Stimulated activated CD8-positive, alpha-beta memory T cell treated with anti-CD3 and anti-CD28 coated beads, Interleukin-15, amount 100 ng/mL, for 1 hour (primary cell): ENCODE data around the gene DGLUCY.
"Not testable (repeated sequence)": the region's sequence is repeated elsewhere in the genome, so short reads cannot be mapped to it uniquely, and the experiment has no call there.

Experiments used
- DNase-seq: peaks from one replicate; pipeline ENCODE4 v3.0.0-alpha.2; 2020; ENCODE audit warnings: low read depth

The DGLUCY gene

DNA sequence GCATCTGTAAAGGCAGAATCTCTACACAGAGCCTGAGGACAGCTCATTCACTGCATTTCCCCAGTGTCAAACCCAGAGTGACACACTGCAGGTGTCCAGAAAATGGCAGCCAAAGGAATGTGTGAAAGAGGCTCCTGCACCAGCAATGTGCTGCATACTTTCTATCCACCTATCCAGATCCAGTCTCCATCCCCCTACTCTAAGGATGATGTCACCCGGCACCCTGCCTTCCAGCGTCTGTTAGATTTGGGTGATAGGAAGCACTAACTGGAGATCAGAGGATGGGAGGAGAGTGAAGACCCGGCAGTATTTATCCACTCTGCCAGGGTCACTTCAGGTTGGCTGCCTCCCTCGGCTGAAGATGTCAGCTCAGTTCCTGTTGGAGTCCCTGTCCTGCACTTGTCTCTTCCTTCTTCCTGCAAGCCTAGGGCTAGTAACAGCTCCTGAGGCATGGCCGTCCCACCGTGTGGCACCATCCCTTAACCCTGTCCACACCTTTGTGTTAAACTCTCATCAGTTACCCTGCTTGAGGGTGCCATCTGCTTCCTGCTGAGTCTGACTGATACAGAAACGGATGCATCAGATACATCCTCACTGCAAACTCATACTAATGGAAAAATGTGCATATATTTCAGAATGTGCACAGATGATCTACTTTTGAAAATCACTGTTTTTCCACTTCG is 143.6 kb downstream of the DGLUCY start:
- DNase-seq, result no peak

DNA sequence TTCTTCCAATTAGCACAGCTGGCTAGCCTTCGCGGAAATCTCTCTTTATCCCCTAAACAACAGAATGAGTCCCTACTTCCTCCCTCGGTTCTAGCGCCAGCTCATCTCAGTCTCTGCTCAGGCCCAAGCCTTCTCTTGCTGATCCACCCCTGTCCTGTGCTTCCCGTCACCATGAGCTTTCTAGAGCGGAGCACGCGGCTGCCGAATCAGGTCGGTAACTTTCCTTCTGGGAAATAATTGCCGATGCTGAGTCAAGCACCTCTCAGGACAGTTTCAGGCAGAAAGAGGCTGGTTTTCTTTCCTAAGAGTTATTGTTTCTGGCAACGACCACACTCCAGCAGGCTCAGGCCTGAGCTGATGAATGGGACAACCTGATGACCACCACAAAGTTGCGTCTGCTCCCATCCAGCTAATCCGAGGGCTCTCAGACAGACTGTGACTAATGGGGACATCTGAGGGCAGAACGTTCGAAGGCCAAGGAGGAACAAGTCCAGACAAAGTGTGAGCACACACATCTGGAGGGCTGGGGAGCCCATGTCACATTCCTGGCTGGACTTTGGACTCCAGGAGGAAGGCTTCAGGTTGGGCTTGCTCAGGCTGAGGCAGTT is 144.2 kb downstream of the DGLUCY start:
- DNase-seq, result no peak

- no peak for DNase-seq
Measured at GRCh38 chr14:91258876-91259275, 145.0 kb downstream of the DGLUCY start.

- DNase-seq, result no peak
Measured at GRCh38 chr14:91261115-91261514, 147.2 kb downstream of the DGLUCY start.

- no peak for DNase-seq
Measured at GRCh38 chr14:91261986-91262549, 148.2 kb downstream of the DGLUCY start.

DNA sequence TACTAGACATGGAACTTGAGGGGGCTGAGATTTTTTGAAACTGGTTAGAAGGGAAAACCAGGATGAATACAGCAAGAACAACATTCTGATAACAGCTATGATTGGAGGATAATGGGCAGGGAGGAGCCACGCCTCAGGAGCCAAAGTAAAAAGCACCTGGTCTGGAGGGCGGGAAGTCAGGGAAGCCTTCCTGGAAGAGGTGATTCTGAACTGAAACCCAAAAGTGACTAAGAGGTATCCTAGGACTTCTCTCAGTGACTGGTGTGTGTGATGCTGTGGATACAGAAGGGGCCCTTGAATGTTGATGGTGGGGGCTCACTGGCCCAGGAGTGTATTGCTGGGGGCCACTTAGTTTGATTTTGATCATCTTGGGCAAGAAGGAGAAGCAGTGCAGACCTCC is 149.5 kb downstream of the DGLUCY start:
- DNase-seq, result no peak

GRCh38 chr14:91264151-91265150 is 150.6 kb downstream of the DGLUCY start:
- no peak for DNase-seq

DNA sequence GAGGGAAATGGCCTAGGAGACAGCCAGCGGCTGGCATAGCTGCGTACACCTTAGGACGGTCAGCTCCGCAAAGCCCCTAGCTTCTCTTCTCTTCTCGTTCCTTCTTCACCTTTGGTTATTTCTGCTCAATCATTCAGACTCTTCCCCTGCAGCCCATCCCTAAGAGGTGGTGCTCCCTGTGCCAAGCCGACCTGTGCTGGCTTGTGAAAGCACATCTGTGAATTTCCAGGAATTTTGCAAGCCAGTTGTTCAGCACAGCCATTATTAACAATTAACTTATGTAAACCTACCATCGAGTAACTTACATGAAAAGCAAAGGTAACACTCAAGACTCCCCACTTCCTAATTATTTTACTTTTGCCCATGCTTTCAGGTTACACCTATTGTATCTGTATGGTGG is 151.5 kb downstream of the DGLUCY start:
- no peak for DNase-seq

DNA sequence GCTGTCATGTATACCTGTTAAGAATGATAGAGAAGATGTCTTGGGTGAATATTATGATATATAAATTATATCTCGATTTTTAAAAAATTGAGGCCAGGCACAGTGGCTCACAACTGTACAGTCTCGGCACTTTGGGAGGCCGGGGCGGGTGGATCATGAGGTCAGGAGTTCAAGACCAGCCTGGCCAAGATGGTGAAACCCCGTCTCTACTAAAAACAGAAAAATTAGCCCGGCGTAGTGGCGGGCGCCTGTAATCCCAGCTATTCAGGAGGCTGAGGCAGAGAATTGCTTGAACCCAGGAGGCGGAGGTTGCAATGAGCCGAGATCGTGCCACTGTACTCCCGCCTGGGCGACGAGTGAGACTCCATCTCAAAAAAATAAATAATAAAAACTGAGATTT is 152.4 kb downstream of the DGLUCY start:
- DNase-seq, result not testable (repeated sequence)

DNA sequence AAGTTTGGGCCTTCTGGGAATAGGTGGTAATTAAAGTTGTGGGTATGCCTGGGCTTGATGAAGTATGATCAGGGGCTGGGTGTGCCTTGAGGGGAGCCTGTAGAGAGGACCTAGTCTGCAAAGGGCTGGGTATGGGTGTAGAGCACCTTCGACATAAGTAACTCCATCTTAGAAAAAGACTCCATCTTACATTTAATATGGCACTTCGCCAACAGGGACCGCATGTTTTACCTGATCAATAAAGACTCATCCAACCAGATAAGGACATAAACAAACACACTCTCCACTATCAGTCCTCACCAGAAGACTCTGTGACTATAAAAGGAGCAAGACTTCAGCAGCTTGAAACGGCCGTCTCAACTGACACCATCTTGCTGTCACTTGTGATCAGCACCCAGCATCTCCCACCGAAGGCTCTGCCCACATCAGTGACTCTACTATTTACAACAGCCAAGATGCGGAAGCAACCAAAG is 154.1 kb downstream of the DGLUCY start:
- DNase-seq, result no peak

DNA sequence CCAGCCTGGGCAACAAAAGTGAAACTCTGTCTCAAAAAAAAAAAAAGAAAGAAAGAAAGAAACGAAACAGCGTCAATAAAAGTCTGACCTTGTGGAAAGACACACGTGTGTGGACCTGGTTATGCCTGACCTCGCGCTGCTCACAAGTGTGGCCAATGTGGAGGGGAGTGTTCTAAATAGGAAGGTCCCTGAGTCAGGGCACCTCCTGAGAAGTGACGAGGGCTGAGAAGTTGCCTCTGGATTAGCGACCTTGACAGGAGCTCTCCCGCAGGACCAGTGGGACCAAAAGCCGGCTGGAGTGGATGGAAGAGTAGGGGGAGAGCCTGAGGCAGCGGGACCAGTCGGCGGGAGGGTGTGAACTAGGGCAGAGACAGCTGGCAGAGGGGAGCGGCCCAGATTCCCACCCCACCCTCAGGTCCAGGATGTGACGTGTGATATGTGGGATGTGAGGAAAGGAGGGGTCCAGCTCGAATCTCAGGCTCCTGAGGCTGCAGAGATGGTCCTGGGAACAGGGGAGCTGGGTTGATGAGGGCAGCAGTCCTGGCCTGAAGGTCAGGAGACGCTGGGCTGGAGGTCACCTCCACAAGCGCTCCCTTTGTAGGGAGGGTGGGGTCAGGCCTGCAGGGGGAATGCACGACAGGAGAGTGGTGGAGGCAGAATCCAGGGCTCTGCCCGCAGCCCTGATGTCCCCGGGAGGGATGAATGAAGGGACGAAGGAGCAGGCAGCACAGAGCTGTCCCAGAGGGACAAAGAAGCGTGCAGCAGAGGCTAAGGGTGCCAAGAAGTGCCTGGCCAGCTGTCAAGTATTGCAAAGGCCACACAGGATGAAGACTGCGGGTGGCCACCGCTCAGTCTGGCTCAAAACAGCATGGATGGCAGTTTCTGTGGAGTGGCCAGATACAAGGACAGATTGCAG is 155.5 kb downstream of the DGLUCY start:
- no peak for DNase-seq

- no peak for DNase-seq
Measured at GRCh38 chr14:91270188-91270587, 156.3 kb downstream of the DGLUCY start.

GRCh38 chr14:91270619-91271018 is 156.7 kb downstream of the DGLUCY start:
- DNase-seq, result no peak

GRCh38 chr14:91271639-91272038 is 157.8 kb downstream of the DGLUCY start:
- DNase-seq, result no peak

DNA sequence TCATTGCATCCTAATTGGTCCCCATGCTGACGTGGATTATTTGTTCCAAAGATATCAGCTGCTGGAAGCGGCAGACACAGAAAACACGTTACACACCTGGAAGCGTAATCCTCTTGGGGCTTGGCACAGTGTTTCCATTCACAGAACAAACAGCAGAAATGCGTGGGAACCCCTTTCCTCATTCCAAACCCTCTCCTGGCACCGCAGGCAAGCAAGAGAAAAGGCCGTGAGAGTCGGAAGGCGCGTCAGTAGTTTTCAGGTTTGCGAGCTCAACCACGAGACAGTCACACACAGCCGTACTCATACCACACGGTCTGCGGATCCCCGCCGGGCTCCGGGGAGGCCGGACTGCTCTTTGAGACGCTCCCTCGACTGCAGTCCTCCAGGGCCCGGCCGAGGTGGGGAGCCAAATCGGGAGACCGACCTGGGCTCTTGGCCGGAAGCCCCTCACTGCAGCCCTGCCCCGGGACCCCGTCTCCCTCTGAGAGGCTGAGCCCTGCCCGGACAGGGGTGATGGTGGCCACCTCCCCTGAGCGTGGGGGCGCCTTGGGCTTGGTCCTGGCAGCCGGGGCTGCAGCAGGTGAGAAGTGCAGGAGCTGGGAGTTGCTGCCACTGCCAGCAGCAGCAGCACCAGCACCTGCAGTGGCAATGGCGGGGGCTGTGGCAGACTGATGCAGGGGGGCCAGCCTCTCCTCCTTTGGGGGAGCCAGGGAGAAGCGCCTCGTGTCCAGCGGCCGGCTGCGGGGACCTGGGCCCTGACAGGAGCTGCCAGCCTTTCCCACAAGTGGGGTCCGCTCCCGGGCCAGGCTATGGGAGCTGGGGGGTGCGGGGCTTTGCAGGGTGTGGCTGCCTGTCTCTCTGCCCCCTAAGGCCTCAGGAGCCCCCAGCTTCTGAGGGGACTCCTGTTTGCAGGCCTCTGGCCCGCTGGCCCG is 158.7 kb downstream of the DGLUCY start:
- DNase-seq, result no peak

- no peak for DNase-seq
Measured at GRCh38 chr14:91273273-91273884, 159.5 kb downstream of the DGLUCY start.

DNA sequence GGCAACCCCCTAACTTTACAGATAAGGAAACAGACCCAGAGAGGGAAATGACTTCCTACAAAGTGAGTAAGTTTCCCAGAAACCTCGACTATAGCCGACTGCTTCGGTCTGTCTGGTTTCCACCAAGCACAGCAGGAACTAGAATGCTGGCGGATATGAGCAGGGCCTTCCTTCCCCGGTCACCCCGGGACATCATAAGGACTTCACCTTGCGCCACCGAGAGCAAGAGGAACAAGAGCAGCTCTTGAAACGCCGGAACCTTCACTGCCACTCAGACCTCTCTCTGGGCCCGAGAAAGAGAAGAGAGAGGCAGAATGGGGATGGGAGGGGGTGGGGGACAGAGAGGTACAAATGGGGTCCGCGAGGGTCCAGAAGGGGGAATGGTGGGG is 160.0 kb downstream of the DGLUCY start:
- DNase-seq, result no peak

DNA sequence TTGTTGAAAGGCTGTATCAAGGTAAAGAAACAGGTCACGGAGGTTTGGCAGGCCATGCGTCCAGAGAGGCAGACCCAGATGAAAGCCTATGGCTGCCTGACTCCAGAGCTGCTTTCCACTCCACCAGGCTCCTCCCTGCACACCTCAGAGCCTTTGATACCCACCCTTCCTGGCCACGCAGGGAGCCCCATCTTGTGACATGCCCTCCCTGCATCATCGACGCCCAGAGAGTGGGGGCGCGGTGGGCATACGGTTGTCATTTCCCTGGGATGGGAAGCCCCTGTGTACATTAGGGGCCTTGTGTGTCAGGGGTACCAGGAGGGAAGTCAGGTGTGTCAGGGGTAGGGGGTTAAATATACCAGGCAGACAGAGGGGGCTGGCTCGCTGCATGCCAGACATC is 160.9 kb downstream of the DGLUCY start:
- no peak for DNase-seq
